Measurements from ENCODE around the gene ERC2.

- TF ChIP-seq CTCF (IDR thresholded peaks at IDR 0.05; ENCODE audit: insufficient read depth, low read length, poor library complexity, severe bottlenecking) (no peak), EZH2phosphoT487 (conservative IDR thresholded peaks at IDR 0.05; ENCODE audit: low read length) (no peak)
These were observed 165.8 kb downstream of the ERC2 start for GRCh38 chr3:56302417-56302816.

Measured in SU-DHL-6 (cell line).